Endothelial cell of umbilical vein (primary cell): Measurements from ENCODE around the gene WDFY2.

Source experiments
- EZH2 ChIP-seq: IDR thresholded peaks from 2 replicates; pipeline ENCODE4 v1.6.1; 2012; ENCODE audit warnings: borderline replicate concordance, low read depth, mild to moderate bottlenecking, moderate library complexity, low read length, inconsistent platforms; ENCODE audit not compliant: severe bottlenecking
- FOS ChIP-seq: IDR thresholded peaks from 2 replicates; pipeline ENCODE4 v1.6.1; 2011; ENCODE audit warnings: mild to moderate bottlenecking, low read length, moderate library complexity, borderline replicate concordance; ENCODE audit not compliant: insufficient read depth
- POLR2A ChIP-seq: IDR thresholded peaks from 2 replicates; pipeline ENCODE4 v1.6.1; 2012; ENCODE audit warnings: low read depth, mild to moderate bottlenecking, control low read depth, low read length
- TF ChIP-seq, protein P1 (sequence below), 2 donors: IDR thresholded peaks; 1 replicate in 1 of 2; 2 replicates in 1 of 2; pipeline ENCODE4 v1.5.1; 2011; ENCODE audit warnings: low read length in 2 of 2, mild to moderate bottlenecking in 2 of 2, moderate library complexity in 2 of 2, control low read depth in 1 of 2, inconsistent platforms in 1 of 2, low read depth in 1 of 2; ENCODE audit not compliant: insufficient read depth in 1 of 2; ENCODE audit errors: extremely low read depth in 1 of 2
- TF ChIP-seq, protein P2 (sequence below): IDR thresholded peaks from 2 replicates; pipeline ENCODE4 v1.6.1; 2011; ENCODE audit not compliant: insufficient read depth, insufficient read length

DNA sequence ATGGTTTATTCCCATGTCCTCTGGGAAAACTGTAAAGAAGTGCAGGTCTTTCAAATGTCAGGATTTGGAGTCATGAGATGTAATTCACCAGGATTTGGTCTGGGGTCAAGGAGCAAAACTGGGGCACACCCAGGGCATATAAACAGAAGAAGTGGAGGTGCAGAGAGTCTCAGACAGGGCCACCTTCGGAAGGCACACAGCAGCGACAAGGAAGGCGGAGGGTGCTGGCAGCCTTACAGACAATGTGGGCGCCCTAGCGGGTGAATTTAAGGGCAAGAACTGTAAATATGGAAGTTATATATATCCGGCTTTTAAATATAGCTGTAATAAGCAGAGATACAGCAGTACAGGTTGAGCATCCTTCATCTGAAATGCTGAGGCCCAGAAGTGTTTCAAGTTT lies 188.5 kb downstream of the WDFY2 start:
- TF ChIP-seq, protein P1, sequence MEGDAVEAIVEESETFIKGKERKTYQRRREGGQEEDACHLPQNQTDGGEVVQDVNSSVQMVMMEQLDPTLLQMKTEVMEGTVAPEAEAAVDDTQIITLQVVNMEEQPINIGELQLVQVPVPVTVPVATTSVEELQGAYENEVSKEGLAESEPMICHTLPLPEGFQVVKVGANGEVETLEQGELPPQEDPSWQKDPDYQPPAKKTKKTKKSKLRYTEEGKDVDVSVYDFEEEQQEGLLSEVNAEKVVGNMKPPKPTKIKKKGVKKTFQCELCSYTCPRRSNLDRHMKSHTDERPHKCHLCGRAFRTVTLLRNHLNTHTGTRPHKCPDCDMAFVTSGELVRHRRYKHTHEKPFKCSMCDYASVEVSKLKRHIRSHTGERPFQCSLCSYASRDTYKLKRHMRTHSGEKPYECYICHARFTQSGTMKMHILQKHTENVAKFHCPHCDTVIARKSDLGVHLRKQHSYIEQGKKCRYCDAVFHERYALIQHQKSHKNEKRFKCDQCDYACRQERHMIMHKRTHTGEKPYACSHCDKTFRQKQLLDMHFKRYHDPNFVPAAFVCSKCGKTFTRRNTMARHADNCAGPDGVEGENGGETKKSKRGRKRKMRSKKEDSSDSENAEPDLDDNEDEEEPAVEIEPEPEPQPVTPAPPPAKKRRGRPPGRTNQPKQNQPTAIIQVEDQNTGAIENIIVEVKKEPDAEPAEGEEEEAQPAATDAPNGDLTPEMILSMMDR (IDR thresholded peaks at IDR 0.05; ENCODE audit: extremely low read depth in 1 of 2, insufficient read depth in 1 of 2, low read depth in 1 of 2, low read length in 2 of 2), result no peak
- TF ChIP-seq EZH2 (no peak), FOS (no peak), POLR2A (no peak)
- TF ChIP-seq, protein P2, sequence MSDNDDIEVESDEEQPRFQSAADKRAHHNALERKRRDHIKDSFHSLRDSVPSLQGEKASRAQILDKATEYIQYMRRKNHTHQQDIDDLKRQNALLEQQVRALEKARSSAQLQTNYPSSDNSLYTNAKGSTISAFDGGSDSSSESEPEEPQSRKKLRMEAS, result no peak
